ENCODE data around the gene TRPV4.

Gene TRPV4

GRCh38 chr12:109796057-109796456, 37.1 kb downstream of the TRPV4 start:
- TF ChIP-seq GATA3 (IDR thresholded peaks at IDR 0.05; ENCODE audit: low read depth, low read length) (no peak), GATA2 (IDR thresholded peaks at IDR 0.05; ENCODE audit: low read depth, low read length) (no peak)

- TF ChIP-seq GATA3 (IDR thresholded peaks at IDR 0.05; ENCODE audit: low read depth, low read length) (no peak), GATA2 (IDR thresholded peaks at IDR 0.05; ENCODE audit: low read depth, low read length) (no peak)
Observed at GRCh38 chr12:109795023-109795422, 38.2 kb downstream of the TRPV4 start.

GRCh38 chr12:109793826-109794501, 39.2 kb downstream of the TRPV4 start:
- TF ChIP-seq GATA2 (IDR thresholded peaks at IDR 0.05; ENCODE audit: low read depth, low read length) (no peak), GATA3 (IDR thresholded peaks at IDR 0.05; ENCODE audit: low read depth, low read length) (no peak)

GRCh38 chr12:109793411-109793810, 39.8 kb downstream of the TRPV4 start:
- no peak for TF ChIP-seq GATA3 (IDR thresholded peaks at IDR 0.05; ENCODE audit: low read depth, low read length)
- no peak for TF ChIP-seq GATA2 (IDR thresholded peaks at IDR 0.05; ENCODE audit: low read depth, low read length)

- TF ChIP-seq GATA2 (IDR thresholded peaks at IDR 0.05; ENCODE audit: low read depth, low read length), result no peak
- TF ChIP-seq GATA3 (IDR thresholded peaks at IDR 0.05; ENCODE audit: low read depth, low read length), result no peak
Observed at GRCh38 chr12:109792992-109793391, 40.2 kb downstream of the TRPV4 start.

- TF ChIP-seq GATA3 (IDR thresholded peaks at IDR 0.05; ENCODE audit: low read depth, low read length), result no peak
- no peak for TF ChIP-seq GATA2 (IDR thresholded peaks at IDR 0.05; ENCODE audit: low read depth, low read length)
Observed at GRCh38 chr12:109789526-109790048, 43.6 kb downstream of the TRPV4 start.

GRCh38 chr12:109786799-109787198, 46.4 kb downstream of the TRPV4 start:
- TF ChIP-seq GATA2 (IDR thresholded peaks at IDR 0.05; ENCODE audit: low read depth, low read length), result no peak
- TF ChIP-seq GATA3 (IDR thresholded peaks at IDR 0.05; ENCODE audit: low read depth, low read length), result no peak

GRCh38 chr12:109785854-109786253, 47.3 kb downstream of the TRPV4 start:
- TF ChIP-seq GATA2 (IDR thresholded peaks at IDR 0.05; ENCODE audit: low read depth, low read length), result no peak

- TF ChIP-seq GATA2 (IDR thresholded peaks at IDR 0.05; ENCODE audit: low read depth, low read length) (no peak), GATA3 (IDR thresholded peaks at IDR 0.05; ENCODE audit: low read depth, low read length) (no peak)
Observed at GRCh38 chr12:109783965-109784244, 49.3 kb downstream of the TRPV4 start.

- TF ChIP-seq GATA2 (IDR thresholded peaks at IDR 0.05; ENCODE audit: low read depth, low read length), result no peak
- no peak for TF ChIP-seq GATA3 (IDR thresholded peaks at IDR 0.05; ENCODE audit: low read depth, low read length)
Observed at GRCh38 chr12:109783135-109783964, 49.8 kb downstream of the TRPV4 start.

- no peak for TF ChIP-seq GATA3 (IDR thresholded peaks at IDR 0.05; ENCODE audit: low read depth, low read length)
- TF ChIP-seq GATA2 (IDR thresholded peaks at IDR 0.05; ENCODE audit: low read depth, low read length), result no peak
Observed at GRCh38 chr12:109782326-109782703, 50.9 kb downstream of the TRPV4 start.

- TF ChIP-seq GATA2 (IDR thresholded peaks at IDR 0.05; ENCODE audit: low read depth, low read length) (no peak), GATA3 (IDR thresholded peaks at IDR 0.05; ENCODE audit: low read depth, low read length) (no peak)
Observed at GRCh38 chr12:109781668-109782325, 51.4 kb downstream of the TRPV4 start.

GRCh38 chr12:109779382-109779781, 53.8 kb downstream of the TRPV4 start:
- no peak for TF ChIP-seq GATA2 (IDR thresholded peaks at IDR 0.05; ENCODE audit: low read depth, low read length)
- no peak for TF ChIP-seq GATA3 (IDR thresholded peaks at IDR 0.05; ENCODE audit: low read depth, low read length)

- TF ChIP-seq GATA2 (IDR thresholded peaks at IDR 0.05; ENCODE audit: low read depth, low read length), result no peak
- no peak for TF ChIP-seq GATA3 (IDR thresholded peaks at IDR 0.05; ENCODE audit: low read depth, low read length)
Observed at GRCh38 chr12:109778684-109779083, 54.5 kb downstream of the TRPV4 start.

GRCh38 chr12:109777544-109777943, 55.7 kb downstream of the TRPV4 start:
- TF ChIP-seq GATA2 (IDR thresholded peaks at IDR 0.05; ENCODE audit: low read depth, low read length) (no peak), GATA3 (IDR thresholded peaks at IDR 0.05; ENCODE audit: low read depth, low read length) (no peak)

Measured in SH-SY5Y (cell line).